ENCODE results near the gene PXK.

DNA sequence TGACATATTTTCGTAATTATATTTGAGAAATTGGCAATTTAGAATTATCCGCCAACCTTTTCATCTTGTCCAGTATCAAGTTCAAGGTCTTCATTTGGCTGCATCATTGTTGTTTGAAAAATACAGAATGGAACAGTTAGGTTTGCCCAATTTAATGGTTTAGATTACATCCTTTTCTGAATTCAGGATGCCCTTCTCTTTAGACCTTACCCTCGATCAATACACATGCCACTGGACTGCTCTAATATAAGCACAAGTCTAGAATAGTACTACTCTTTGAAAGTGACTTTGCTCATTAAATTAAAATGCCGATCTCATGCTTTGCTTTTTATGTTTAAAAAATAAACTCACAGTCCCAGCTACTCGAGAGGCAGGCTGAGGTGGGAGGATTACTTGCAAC lies 44.5 kb downstream of the PXK start:
- TF ChIP-seq CTCF (conservative IDR thresholded peaks at IDR 0.05; ENCODE audit: low read length) = no peak
- TF ChIP-seq EZH2phosphoT487 (IDR thresholded peaks at IDR 0.05; ENCODE audit: borderline replicate concordance) = no peak

Measured in Loucy (cell line).